Stomach (tissue), 9 donors: ENCODE data around the gene GLOD5. TPM values are rescaled to one million over a fixed set of nuclear protein-coding genes. Genes with fewer than 3 reads are reported as not detected.

Experiments used
- DNase-seq, 2 donors: peaks; one replicate each; pipeline versions ENCODE4 v3.0.0 to v3.0.0-alpha.2; 2013 to 2019
- H3K27ac ChIP-seq, 5 donors: fragments of 200-600 bp in 4 of 5; sonication (generic) in 4 of 5; one replicate each; pipeline ENCODE4 v1.5.1; 2013 to 2019; ENCODE audit warnings: mild to moderate bottlenecking in 1 of 5, moderate library complexity in 1 of 5
- H3K27me3 ChIP-seq, 3 donors: fragments of 200-600 bp; sonication (generic); one replicate each; pipeline ENCODE4 v1.5.1; 2017 to 2019; ENCODE audit warnings: mixed run types in 1 of 3
- H3K36me3 ChIP-seq, 4 donors: fragments of 200-600 bp; sonication (generic); 1 replicate in 3 of 4; 2 replicates in 1 of 4; pipeline ENCODE4 v1.5.1; 2016 to 2019
- H3K4me1 ChIP-seq, 4 donors: fragments of 200-600 bp; sonication (generic); one replicate each; pipeline ENCODE4 v1.5.1; 2016 to 2019
- H3K4me3 ChIP-seq, 4 donors: fragments of 200-600 bp; sonication (generic) in 3 of 4; one replicate each; pipeline ENCODE4 v1.5.1; 2016 to 2019; ENCODE audit warnings: mild to moderate bottlenecking in 1 of 4
- H3K9me3 ChIP-seq, 4 donors: fragments of 200-600 bp; sonication (generic); one replicate each; pipeline ENCODE4 v1.5.1; 2016 to 2019
- EP300 ChIP-seq: sonication (generic); formaldehyde crosslinking; IDR thresholded peaks from one replicate; pipeline ENCODE4 v1.6.1; 2017; ENCODE audit warnings: antibody characterized with exemption
- POLR2A ChIP-seq, 4 donors: fragments of 450-650 bp; IDR thresholded peaks; one replicate each; pipeline ENCODE4 v1.6.1; 2016; ENCODE audit warnings: antibody characterized with exemption in 4 of 4, control low read depth in 2 of 4, mild to moderate bottlenecking in 1 of 4, moderate library complexity in 1 of 4
- POLR2AphosphoS5 ChIP-seq, 3 donors: sonication (generic); formaldehyde crosslinking; IDR thresholded peaks; one replicate each; pipeline ENCODE4 v1.6.1; 2016; ENCODE audit warnings: antibody characterized with exemption in 3 of 3
- WGBS, 5 donors: extraction: QIAGEN DNeasy Blood & Tissue Kit in 3 of 5; methylation state at CpG; one replicate each; pipeline versions ENCODE4 v1.1.5 to v1.1.7; 2013 to 2018; 5-methylcytosine and 5-hydroxymethylcytosine counted together
- intact Hi-C: fragments of 100-400 bp; cut with DNase I; formaldehyde crosslinking; loops from one replicate; pipeline ENCODE4 v1.15.1; 2023; ENCODE audit warnings: low total_unique reads
- polyA plus RNA-seq, 3 donors: library from polyadenylated mRNA; stranded (reverse); fragments of 200-250 nt; gene quantifications; one replicate each; pipeline ENCODE4 v1.2.3, GENCODE V29; 2013
- total RNA-seq, 5 donors: library from RNA; depleted of rRNA; stranded (reverse); fragments of >200 nt; gene quantifications; one replicate each; pipeline versions ENCODE4 v1.1.0 to v1.2.3, GENCODE V29; 2014 to 2016
- TF ChIP-seq, protein P1 (sequence below), 7 experiments: fragments of 450-650 bp in 4 of 7; fragments of 200-600 bp in 3 of 7; sonication (generic) in 3 of 7; IDR thresholded peaks; one replicate each; pipeline ENCODE4 v1.5.1; 2016 to 2019; ENCODE audit warnings: antibody characterized with exemption in 7 of 7, control low read depth in 2 of 7, mild to moderate bottlenecking in 1 of 7
- donor health status: healthy with polysubstance abuse.
- donor health status: Bipolar disorder and iron deficiency.
- donor health status: healthy.

Gene GLOD5
- total and polyA plus RNA-seq, 8 donors = 1.7 to 2.1 (median 1.7) TPM; not detected in 5

DNA sequence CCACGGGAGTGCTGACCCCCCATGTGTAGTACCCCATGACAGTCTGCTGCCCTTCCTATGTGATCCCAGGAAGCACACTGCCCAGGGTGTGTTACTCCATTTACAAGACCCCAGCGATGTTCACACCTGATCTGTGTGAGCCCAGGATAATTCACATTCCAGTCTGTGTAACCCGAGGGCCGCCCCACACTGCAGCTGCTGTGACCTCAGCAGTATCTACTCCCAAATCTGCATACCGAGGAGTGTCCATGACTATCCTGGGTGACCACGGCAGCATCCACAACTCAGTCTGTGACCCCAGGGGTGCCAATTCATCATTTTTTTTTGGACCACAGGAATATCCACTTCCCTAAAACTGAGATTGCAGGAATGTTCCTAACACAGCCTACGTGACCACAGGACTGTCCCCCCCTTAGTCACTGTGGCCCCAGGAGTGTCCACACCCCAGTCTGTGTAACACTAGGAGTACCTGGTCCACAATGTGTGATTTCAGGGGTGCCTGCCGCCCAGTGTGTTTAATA, 7.8 kb upstream of the GLOD5 start:
- WGBS, 5 donors = 40 to 80% (median 69%) methylated on average over 1 to 8 of the region's 8 CpGs
- H3K9me3 ChIP-seq = no peaks in the 10 kb centered on the region
- H3K27ac ChIP-seq = no peak overlapping the region
- intact Hi-C loops = no loop called here
- no peaks in the 10 kb centered on the region for H3K4me1 ChIP-seq
- peaks cover 0 to 5% (median 0%) of the 10 kb centered on the region in 3 donors for H3K27me3 ChIP-seq
- DNase-seq = no peak
- TF ChIP-seq POLR2A (IDR thresholded peaks at IDR 0.05) (no peak), EP300 (no peak)
- no peak overlapping the region for H3K4me3 ChIP-seq
- H3K36me3 ChIP-seq = no peaks in the 10 kb centered on the region

DNA sequence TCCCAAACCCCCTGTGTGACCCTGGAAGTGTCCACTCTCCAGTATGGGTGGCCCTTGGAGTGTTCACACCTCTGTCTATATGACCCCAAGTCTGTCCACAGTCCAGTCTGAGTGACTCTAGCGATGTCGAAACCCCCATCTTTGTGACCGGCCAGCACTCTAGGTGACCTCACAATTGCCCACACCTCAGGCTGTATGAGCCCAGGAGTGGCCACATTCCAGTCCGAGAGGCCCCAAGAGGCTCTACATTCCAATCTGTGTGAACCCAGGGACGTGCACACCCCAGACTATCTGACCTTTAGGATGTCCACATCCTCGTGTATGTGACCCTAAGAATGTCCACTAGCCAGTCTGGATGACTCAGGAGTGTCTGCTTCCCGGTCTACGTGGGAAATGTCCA, 7.3 kb upstream of the GLOD5 start:
- intact Hi-C loops = no loop called here
- no peaks in the 10 kb centered on the region for H3K36me3 ChIP-seq
- peaks cover 0 to 5% (median 0%) of the 10 kb centered on the region in 3 donors for H3K27me3 ChIP-seq
- 58 to 73% (median 63%) methylated on average over 6 to 8 of the region's 8 CpGs; no CpG with 5 or more reads in 1 of the 5 donors for WGBS, 5 donors
- TF ChIP-seq POLR2A (IDR thresholded peaks at IDR 0.05) (no peak), POLR2AphosphoS5 (IDR thresholded peaks at IDR 0.05) (no peak), EP300 (no peak)
- TF ChIP-seq, protein P1, sequence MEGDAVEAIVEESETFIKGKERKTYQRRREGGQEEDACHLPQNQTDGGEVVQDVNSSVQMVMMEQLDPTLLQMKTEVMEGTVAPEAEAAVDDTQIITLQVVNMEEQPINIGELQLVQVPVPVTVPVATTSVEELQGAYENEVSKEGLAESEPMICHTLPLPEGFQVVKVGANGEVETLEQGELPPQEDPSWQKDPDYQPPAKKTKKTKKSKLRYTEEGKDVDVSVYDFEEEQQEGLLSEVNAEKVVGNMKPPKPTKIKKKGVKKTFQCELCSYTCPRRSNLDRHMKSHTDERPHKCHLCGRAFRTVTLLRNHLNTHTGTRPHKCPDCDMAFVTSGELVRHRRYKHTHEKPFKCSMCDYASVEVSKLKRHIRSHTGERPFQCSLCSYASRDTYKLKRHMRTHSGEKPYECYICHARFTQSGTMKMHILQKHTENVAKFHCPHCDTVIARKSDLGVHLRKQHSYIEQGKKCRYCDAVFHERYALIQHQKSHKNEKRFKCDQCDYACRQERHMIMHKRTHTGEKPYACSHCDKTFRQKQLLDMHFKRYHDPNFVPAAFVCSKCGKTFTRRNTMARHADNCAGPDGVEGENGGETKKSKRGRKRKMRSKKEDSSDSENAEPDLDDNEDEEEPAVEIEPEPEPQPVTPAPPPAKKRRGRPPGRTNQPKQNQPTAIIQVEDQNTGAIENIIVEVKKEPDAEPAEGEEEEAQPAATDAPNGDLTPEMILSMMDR (IDR thresholded peaks at IDR 0.05) = no peak
- no peaks in the 10 kb centered on the region for H3K4me1 ChIP-seq
- no peak overlapping the region for H3K4me3 ChIP-seq
- no peak for DNase-seq
- no peaks in the 10 kb centered on the region for H3K9me3 ChIP-seq
- no peak overlapping the region for H3K27ac ChIP-seq

DNA sequence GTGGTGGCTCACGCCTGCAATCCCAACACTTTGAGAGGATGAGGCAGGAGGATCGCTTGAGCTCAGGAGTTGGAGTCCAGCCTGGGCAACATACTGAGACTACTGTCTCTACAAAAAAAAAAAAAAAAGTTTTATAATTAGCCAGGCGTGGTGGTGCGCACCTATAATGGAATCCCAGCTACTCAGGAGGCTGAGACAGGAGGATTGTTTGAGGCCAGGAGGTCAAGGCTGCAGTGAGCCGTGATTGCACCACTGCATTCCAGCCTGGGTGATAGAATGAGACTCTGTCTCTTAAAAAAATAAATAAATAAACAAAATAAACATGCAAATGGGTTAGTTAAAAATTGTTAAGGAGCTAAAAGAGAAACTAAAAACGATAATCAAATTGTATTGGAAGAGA, 7.7 kb downstream of the GLOD5 start:
- intact Hi-C loops = no loop called here
- H3K4me3 ChIP-seq = no peak overlapping the region
- H3K9me3 ChIP-seq = no peaks in the 10 kb centered on the region
- 77 to 87% (median 83%) methylated on average over 6 of the region's 6 CpGs for WGBS, 5 donors
- H3K27ac ChIP-seq = no peak overlapping the region
- H3K4me1 ChIP-seq = no peaks in the 10 kb centered on the region
- H3K36me3 ChIP-seq = no peaks in the 10 kb centered on the region
- TF ChIP-seq, protein P1 (IDR thresholded peaks at IDR 0.05) = no peak
- no peak for TF ChIP-seq POLR2A (IDR thresholded peaks at IDR 0.05)
- no peak for DNase-seq
- no peaks in the 10 kb centered on the region for H3K27me3 ChIP-seq

DNA sequence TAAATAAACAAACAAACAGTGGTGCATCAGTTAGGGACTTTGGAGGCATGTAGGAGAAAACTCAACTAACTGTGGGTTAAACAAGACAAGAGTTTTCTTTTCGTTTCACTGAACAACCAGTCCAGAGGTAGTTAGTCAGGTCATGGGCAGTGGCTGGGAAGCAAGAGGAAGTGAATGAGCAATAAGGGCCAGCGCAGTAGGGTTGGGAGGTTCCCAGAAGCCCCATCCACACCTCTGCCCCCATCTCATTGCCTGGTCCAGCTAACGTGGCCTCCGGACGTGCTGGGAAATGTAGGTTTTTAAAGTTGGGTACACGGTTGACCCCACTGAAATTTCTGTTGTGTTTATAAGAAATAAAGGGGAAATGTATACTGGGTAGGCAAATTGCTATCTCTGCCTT, 8.7 kb downstream of the GLOD5 start:
- Histone ChIP-seq H3K4me1 (no peaks in the 10 kb centered on the region), H3K27ac (no peak overlapping the region), H3K36me3 (no peaks in the 10 kb centered on the region), H3K9me3 (no peaks in the 10 kb centered on the region), H3K4me3 (no peak overlapping the region), H3K27me3 (no peaks in the 10 kb centered on the region)
- TF ChIP-seq POLR2AphosphoS5 (IDR thresholded peaks at IDR 0.05) (no peak), EP300 (no peak), POLR2A (IDR thresholded peaks at IDR 0.05) (no peak)
- TF ChIP-seq, protein P1 (IDR thresholded peaks at IDR 0.05) = no peak
- intact Hi-C loops = no loop called here
- 75 to 81% (median 77%) methylated on average over 6 of the region's 6 CpGs for WGBS, 5 donors
- DNase-seq = no peak

DNA sequence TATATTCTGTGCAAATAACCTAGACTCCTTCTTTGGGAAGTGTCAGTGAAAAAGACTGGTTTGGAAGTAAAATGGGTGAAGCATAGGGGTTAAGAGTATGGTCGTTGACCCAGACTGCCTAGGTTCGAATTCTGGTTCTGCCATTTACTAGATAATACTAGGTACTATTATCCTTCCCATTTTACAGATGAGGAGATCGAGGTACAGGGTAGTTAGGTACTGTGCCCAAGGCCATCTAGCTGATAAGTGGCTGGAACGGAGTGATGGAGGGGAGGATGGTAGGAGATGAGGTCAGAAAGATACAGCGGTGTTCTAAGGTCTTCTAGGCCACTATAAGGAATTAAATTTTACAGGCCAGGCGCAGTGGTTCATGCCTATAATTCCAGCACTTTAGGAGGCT, 11.1 kb downstream of the GLOD5 start:
- no peak for DNase-seq
- Histone ChIP-seq H3K4me1 (no peaks in the 10 kb centered on the region), H3K27ac (no peak overlapping the region), H3K9me3 (no peaks in the 10 kb centered on the region), H3K36me3 (no peaks in the 10 kb centered on the region), H3K4me3 (no peak overlapping the region), H3K27me3 (no peaks in the 10 kb centered on the region)
- intact Hi-C loops = no loop called here
- TF ChIP-seq POLR2A (IDR thresholded peaks at IDR 0.05) (no peak), EP300 (no peak), POLR2AphosphoS5 (IDR thresholded peaks at IDR 0.05) (no peak)
- TF ChIP-seq, protein P1 (IDR thresholded peaks at IDR 0.05) = no peak
- 64 to 92% (median 89%) methylated on average over 6 of the region's 6 CpGs for WGBS, 5 donors
